Pancreas (tissue), 10 donors: ENCODE results near the gene SGMS1. TPM values are rescaled to one million over a fixed set of nuclear protein-coding genes. Genes with fewer than 3 reads are reported as not detected.
A peak's percentile ranks its signal among the peaks of the same experiment; 100 is the strongest.
"Not testable (repeated sequence)": the region's sequence is repeated elsewhere in the genome, so short reads cannot be mapped to it uniquely, and the experiment has no call there.

Experiments used
- ATAC-seq, 4 donors: fragments of 200-7000 bp; cut with Tn5 transposase; one replicate each; pipeline versions ENCODE4 v1.8.0 to v1.9.1; 2020; ENCODE audit warnings: mild to moderate bottlenecking in 4 of 4, moderate library complexity in 4 of 4
- DNase-seq, 6 donors: peaks; one replicate each; pipeline ENCODE4 v3.0.0-alpha.2; 2020
- FAIRE-seq: peaks from 2 replicates; lab custom pipeline; 2012; peaks lifted over from hg19 to GRCh38; lab: Jason Lieb, UNC
- H3K27ac ChIP-seq, 4 donors: fragments of 200-600 bp; sonication (generic); 1 replicate in 3 of 4; 2 replicates in 1 of 4; pipeline versions ENCODE4 v1.5.0 to v1.8.0; 2020
- H3K27me3 ChIP-seq, 4 donors: fragments of 200-600 bp; one replicate each; pipeline ENCODE4 v1.8.0; 2021
- H3K36me3 ChIP-seq, 3 donors: fragments of 200-600 bp; sonication (generic) in 1 of 3; one replicate each; pipeline versions ENCODE4 v1.5.0 to v1.8.0; 2020 to 2021
- H3K4me1 ChIP-seq, 3 donors: fragments of 200-600 bp; one replicate each; pipeline ENCODE4 v1.8.0; 2021
- H3K4me3 ChIP-seq, 4 donors: fragments of 200-600 bp; sonication (generic) in 2 of 4; one replicate each; pipeline versions ENCODE4 v1.5.0 to v1.8.0; 2020 to 2021
- H3K9me3 ChIP-seq, 4 donors: fragments of 200-600 bp; one replicate each; pipeline ENCODE4 v1.8.0; 2021
- WGBS, 2 donors: extraction: QIAGEN DNeasy Blood & Tissue Kit; methylation state at CpG; one replicate each; pipeline ENCODE4 v1.1.7; 2013; 5-methylcytosine and 5-hydroxymethylcytosine counted together
- intact Hi-C, 3 donors: fragments of 100-400 bp; cut with DNase I; formaldehyde crosslinking; loops; one replicate each; pipeline versions ENCODE4 v1.11.1 to v1.14.2; 2022
- polyA plus RNA-seq, 2 donors: library from polyadenylated mRNA; stranded (reverse); fragments of 200-250 nt; gene quantifications; one replicate each; pipeline ENCODE4 v1.2.3, GENCODE V29; 2013
- total RNA-seq, 6 donors: library from RNA; stranded (reverse); fragmentation: NEBNext Ultra II Directional in 4 of 6; extraction: Animal tissue kit (Norgen Biotek cat#: 25700) in 4 of 6; gene quantifications; one replicate each; pipeline versions ENCODE4 v1.2.1 to v1.2.4, GENCODE V29; 2021 to 2023
- TF ChIP-seq, protein P1 (sequence below), 4 donors: fragments of 200-600 bp; sonication (generic) in 3 of 4; IDR thresholded peaks; one replicate each; pipeline versions ENCODE4 v1.5.0 to v1.8.0; 2021; ENCODE audit warnings: antibody characterized with exemption in 4 of 4
- donor health status: healthy with polysubstance abuse.
- donor health status: DM: no; HTN: no; CAD: no; lungs with moderate emphysema.
- donor health status: DM: no; HTN: no; CAD: no.
- donor health status: control.
- donor health status: control.
- donor health status: Bipolar disorder and iron deficiency.
- donor health status: DM: yes; HTN: yes; CAD: no.
- donor health status: DM: no; HTN: no; CAD: no.
- donor health status: DM: no; HTN: no; CAD: no.
- donor health status: DM: yes; HTN: yes; CAD: no.

Gene SGMS1
- total and polyA plus RNA-seq, 8 donors, result 4.8 to 21.6 (median 13.2) TPM

GRCh38 chr10:50536617-50537240 lies 87.0 kb downstream of the SGMS1 start:
- ATAC-seq (no peak), FAIRE-seq (no peak), DNase-seq (no peak)
- Histone ChIP-seq H3K4me3 (no peak overlapping the region), H3K36me3 (no peaks in the 10 kb centered on the region), H3K27ac (no peak overlapping the region), H3K4me1 (peaks cover 0 to 12% (median 0%) of the 10 kb centered on the region in 3 donors), H3K9me3 (no peaks in the 10 kb centered on the region), H3K27me3 (no peaks in the 10 kb centered on the region)
- intact Hi-C loops, result no loop called here
- TF ChIP-seq, protein P1, sequence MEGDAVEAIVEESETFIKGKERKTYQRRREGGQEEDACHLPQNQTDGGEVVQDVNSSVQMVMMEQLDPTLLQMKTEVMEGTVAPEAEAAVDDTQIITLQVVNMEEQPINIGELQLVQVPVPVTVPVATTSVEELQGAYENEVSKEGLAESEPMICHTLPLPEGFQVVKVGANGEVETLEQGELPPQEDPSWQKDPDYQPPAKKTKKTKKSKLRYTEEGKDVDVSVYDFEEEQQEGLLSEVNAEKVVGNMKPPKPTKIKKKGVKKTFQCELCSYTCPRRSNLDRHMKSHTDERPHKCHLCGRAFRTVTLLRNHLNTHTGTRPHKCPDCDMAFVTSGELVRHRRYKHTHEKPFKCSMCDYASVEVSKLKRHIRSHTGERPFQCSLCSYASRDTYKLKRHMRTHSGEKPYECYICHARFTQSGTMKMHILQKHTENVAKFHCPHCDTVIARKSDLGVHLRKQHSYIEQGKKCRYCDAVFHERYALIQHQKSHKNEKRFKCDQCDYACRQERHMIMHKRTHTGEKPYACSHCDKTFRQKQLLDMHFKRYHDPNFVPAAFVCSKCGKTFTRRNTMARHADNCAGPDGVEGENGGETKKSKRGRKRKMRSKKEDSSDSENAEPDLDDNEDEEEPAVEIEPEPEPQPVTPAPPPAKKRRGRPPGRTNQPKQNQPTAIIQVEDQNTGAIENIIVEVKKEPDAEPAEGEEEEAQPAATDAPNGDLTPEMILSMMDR (IDR thresholded peaks at IDR 0.05), result no peak

DNA sequence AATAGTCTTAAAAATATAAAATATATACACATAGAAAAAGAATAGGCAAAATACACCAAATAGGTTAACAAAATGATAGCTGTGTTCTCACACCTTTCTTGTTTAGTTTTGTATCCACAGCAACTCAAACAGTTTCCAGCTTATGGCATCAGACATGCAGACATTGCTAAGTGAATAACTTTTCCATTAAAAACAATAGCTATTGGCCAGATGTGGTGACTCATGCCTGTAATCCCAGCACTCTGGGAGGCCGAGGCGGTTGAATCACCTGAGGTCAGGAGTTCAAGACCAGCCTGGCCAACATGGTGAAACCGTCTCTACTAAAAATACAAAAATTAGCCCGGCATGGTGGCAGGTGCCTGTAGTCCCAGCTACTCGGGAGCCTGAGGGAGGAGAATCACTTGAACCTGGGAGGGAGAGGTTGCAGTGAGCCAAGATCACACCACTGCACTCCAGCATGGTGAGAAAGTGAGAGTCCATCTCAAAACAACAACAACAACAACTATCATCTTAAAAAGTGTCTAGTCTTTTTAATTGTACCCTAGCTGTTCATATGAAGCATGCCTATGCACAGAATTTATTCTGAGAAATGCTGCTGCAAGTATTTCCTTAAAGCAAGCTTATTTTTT lies 88.9 kb downstream of the SGMS1 start:
- FAIRE-seq, H3K4me3 ChIP-seq, ATAC-seq, H3K27ac ChIP-seq, DNase-seq, H3K4me1 ChIP-seq, intact Hi-C loops, H3K9me3 ChIP-seq, H3K36me3 ChIP-seq, H3K27me3 ChIP-seq: not testable (repeated sequence)
- WGBS, 2 donors, result 92 to 95% methylated on average over 5 of the region's 5 CpGs

GRCh38 chr10:50533296-50533695 lies 90.5 kb downstream of the SGMS1 start:
- peaks cover 0 to 3% (median 0%) of the 10 kb centered on the region in 3 donors for H3K4me1 ChIP-seq
- WGBS, 2 donors, result 95 to 96% methylated on average over 1 of the region's 1 CpG
- no peak overlapping the region for H3K27ac ChIP-seq
- H3K4me3 ChIP-seq, result no peak overlapping the region
- no peaks in the 10 kb centered on the region for H3K27me3 ChIP-seq
- H3K9me3 ChIP-seq, result no peaks in the 10 kb centered on the region
- H3K36me3 ChIP-seq, result no peaks in the 10 kb centered on the region
- FAIRE-seq, result peak; percentile 84
- DNase-seq, result no peak
- TF ChIP-seq, protein P1 (IDR thresholded peaks at IDR 0.05), result no peak
- no peak for ATAC-seq
- intact Hi-C loops, result no loop called here

DNA sequence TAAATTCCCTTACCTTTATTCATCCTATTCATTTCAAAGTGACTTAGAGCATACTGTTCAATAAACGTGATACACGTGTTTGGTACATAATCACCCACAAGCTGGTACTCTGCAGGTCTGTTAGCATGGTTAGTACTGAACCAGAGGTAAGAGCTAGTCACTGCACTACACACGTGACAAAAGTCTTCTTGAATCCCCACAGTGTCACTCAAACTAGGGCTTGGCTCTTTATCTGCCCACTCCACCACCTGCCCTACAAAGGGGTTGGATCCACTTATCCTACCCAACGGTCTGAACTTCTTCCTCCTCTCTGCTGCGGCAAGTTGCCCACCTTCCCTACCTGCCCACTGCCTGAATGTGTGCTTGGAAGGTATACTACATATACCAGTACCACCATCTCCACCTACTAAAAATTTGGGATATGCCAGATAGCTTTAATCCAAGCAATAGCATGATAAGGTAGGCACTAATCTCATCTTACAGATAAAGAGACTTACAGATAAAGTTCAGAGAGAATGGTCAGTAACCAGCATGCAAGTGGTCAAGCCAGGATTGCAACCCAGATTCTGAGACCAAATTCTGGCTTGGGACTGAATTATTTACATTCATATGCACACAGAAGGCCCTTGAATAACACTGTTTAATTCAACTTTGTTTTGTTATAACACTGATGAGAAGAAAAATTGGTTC lies 92.2 kb downstream of the SGMS1 start:
- no peak for FAIRE-seq
- no peak for ATAC-seq
- no peaks in the 10 kb centered on the region for H3K9me3 ChIP-seq
- WGBS, 2 donors, result 80 to 85% methylated on average over 5 of the region's 5 CpGs
- H3K27me3 ChIP-seq, result no peaks in the 10 kb centered on the region
- no peak overlapping the region for H3K27ac ChIP-seq
- DNase-seq, result no peak
- no peak overlapping the region for H3K4me3 ChIP-seq
- H3K36me3 ChIP-seq, result no peaks in the 10 kb centered on the region
- TF ChIP-seq, protein P1 (IDR thresholded peaks at IDR 0.05), result no peak
- intact Hi-C loops, result no loop called here
- peaks cover 0 to 7% (median 0%) of the 10 kb centered on the region in 3 donors for H3K4me1 ChIP-seq

GRCh38 chr10:50529660-50530059 lies 94.1 kb downstream of the SGMS1 start:
- H3K9me3 ChIP-seq, result no peaks in the 10 kb centered on the region
- H3K27ac ChIP-seq, result no peak overlapping the region
- 91 to 98% methylated on average over 5 of the region's 5 CpGs for WGBS, 2 donors
- intact Hi-C loops, result no loop called here
- no peak overlapping the region for H3K4me3 ChIP-seq
- H3K4me1 ChIP-seq, result peaks cover 0 to 7% (median 0%) of the 10 kb centered on the region in 3 donors
- H3K27me3 ChIP-seq, result no peaks in the 10 kb centered on the region
- no peak for DNase-seq
- TF ChIP-seq, protein P1 (IDR thresholded peaks at IDR 0.05), result no peak
- H3K36me3 ChIP-seq, result no peaks in the 10 kb centered on the region
- no peak for FAIRE-seq
- no peak for ATAC-seq
